ENCODE results near the gene CLK2.
"Not testable (repeated sequence)": the region's sequence is repeated elsewhere in the genome, so short reads cannot be mapped to it uniquely, and the experiment has no call there.

Gene CLK2

DNA sequence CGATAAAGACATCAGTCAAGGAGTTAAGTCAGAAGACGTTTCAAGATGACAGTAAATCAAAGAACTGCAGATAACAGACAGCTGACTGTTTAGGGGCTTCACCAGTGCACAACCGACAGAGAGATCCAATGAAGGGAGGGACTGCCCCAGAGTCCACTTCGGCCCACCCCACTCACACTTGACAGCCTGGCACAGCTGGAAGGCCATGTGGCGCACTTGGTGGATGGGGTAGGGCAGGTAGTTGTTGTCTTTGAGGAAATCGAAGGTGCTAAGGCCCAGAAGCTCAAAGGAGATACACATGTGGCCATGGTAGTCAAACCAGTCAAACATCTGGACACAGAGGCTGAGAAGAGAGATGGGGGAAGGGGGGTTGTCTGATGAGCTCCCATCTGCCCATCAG is 6.8 kb downstream of the CLK2 start:
- no peak for DNase-seq

DNA sequence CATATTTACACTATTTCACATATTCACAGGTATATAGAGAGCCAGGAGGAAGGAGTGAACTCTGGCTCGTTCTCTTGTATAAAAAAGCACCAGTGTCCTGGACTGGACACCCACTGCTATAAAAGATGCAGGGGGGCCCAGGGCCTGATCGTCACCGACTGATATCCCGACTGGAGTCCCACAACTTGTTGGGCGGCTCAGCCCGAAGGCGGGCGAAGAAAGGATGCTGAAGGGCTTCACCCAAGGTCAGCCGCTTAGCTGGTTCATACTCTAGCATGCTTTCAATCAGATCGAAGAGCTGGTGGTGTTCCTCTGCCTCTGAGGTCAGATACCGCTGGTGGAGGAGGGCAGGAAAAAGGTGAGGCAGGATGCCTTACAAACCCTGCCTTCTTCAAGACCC is 10.2 kb downstream of the CLK2 start:
- no peak for DNase-seq

GRCh38 chr1:155261852-155262673 is 11.2 kb downstream of the CLK2 start, which contains the start of gene SCAMP3:
TSS of gene SCAMP3 (minus strand) at chr1:155262360. CDS start at chr1:155262151, 209 bp downstream.
- peak; percentile 99 for DNase-seq

GRCh38 chr1:155261493-155261851 is 11.8 kb downstream of the CLK2 start:
- no peak for DNase-seq

DNA sequence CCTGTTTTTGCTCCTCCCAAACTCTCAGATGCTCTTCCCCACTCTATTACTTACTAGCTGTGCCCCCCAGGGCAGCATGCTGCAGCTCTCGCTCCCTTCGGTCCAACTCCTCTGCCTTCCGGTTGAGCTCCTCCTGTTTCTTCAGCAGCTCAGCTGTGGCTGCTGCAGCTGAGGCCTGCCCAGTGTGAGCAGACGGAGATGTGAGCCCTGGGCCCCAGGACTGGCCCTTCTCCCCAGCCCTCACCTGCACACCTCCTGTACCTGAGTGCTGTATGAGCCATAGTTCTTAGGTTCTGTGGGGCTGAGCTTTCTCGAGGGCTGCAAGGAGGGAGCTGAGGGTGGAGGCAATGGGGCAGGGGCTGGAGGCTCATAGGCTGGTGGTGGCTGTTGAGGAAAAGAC is 13.0 kb downstream of the CLK2 start:
- no peak for DNase-seq

DNA sequence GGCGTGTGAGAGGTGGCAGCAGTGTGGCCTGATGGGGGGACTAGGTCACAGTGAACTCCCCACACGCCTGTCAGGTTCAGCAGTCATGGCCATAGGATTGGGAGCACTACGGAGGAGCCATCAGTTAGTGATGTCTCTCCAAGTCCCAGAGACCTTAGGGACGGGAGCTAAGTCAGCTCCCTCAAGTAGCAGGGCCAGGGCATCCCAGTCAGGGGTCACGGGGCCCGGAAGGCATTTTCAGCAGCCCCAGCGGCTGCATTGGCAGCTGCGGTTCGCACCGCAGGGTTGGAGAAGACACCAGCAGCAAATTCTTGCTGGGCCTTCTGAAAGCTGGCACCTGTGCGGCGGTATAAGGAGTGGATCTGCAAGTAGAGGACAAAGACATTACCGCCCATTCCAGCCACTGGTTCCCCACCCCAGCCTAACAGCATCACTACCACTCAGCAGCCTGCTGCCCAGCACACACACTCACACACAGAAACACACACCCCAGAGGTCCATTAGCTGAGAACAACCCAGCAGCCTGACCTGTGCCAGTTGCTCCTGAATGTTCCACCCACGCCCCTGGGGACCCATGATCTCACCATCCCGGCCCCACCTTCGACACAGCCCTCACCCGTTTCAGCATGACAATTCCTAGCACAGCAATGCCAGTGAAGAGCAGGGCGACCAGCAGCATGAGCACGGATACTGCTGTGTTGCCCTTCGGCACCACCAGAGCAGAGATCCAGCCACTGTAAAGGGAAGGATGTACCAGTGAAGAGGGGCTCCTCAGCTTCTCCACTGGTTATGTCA is 17.0 kb downstream of the CLK2 start:
- DNase-seq = no peak

- peak; percentile 84 for DNase-seq
These were observed 17.9 kb downstream of the CLK2 start, which contains the start of gene ENTREP3 for GRCh38 chr1:155255243-155256007. TSS of gene ENTREP3 (minus strand) at chr1:155255483. CDS start at chr1:155254877, 606 bp downstream.

DNA sequence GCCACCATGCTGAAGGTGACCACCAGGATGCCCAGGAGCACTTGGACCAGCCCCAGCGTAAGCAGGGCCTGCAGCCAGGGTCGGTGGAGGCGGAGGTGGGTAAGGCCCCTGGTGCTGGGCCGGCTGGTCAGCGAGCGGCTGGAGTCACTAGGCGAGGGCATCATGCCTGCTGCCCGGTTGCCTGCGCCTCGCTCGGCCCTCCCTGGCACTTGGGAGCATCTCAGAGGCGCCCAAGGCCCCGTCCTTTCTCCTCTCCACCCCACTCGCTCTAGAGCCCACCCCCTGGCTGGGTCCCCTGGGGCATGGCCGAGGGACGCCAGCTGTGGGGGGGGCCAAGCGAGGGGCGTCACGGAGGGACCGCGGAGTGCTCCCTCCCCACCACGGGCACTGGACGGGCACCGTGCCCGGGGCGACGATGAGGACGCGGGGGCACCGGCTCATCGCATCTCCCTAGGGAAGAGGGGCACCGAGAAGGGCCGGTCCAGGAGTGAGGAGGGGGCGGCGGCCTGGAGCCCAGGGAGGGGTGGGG is 18.5 kb downstream of the CLK2 start:
- DNase-seq = no peak

DNA sequence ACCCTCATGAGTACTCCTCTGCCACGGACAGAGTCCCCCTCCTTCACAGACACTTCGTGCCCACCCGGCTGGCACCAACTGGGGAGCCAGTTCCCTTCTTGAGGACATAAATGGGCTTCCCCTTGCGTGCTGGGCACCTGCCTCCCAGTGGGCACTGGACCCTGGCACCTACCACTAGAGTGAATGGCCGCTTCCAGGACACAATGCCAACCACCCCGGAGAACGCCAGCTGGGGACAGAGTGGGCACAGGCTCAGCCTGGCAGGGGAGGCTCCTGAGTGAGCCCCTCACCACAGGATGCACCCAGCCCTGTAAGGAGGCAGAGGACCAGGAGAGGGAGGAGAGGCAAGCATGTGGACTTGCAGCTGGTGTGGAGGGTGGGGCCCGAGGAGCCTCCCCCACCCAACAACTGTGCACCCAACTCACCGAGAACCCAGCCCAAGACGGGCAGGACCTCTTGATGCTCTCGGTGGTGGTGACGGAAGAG is 19.0 kb downstream of the CLK2 start:
- DNase-seq = no peak

DNA sequence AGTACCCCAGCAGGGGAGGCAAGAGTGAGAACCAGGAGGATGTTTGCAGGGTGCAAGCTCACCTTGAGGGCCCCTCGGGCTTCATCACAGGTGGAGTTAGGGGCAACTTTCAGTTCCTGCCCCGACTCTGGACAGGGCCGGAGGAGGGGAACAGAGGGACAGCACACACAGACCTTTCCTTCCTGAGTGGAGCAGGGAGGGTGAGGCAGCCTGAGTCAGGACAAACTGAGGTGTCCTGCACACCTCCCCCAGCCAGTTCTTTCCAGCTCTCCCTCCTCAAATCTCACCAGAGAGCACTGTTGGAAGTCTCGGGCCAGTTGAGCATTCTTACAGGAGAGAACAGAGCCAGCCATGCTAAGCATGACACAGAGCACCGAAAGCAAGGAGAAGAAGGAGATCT is 19.5 kb downstream of the CLK2 start:
- DNase-seq = no peak

DNA sequence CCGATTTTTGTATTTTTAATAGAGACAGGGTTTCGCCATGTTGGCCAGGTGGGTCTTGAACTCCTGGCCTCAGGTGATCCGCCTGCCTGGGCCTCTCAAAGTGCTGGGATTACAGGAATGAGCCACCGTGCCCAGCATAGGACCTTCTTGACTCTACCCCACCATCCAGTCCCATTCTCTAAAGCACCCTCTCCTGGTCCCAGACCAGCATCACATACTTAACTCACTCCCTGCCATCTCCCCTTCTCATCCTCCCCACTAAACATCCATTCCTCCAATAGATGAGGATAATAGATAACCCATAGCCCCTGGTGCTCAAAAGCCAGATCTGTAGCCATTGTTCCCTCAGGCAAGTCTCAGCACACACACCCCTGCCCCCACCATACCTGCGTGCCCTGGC is 20.1 kb downstream of the CLK2 start:
- no peak for DNase-seq

DNA sequence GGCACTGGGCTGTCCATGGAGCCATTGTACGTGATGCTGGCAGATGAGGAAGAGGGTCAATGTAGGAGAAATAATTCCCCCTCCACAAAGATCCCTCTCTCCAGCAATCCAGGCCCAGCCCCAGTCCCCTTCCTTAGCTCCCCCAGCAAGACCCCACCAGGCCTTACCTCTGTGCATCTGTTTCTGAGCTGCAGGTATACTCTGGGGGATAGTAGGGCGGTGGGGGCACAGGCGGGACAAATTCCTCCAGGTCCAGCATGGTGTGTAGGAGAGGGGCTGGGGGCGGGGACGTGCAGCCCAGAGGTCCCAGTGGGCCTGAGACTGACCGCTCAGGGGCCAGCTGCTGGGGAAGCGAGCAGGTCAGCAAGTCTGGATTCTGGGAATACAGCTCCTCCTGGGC is 21.7 kb downstream of the CLK2 start:
- no peak for DNase-seq

DNA sequence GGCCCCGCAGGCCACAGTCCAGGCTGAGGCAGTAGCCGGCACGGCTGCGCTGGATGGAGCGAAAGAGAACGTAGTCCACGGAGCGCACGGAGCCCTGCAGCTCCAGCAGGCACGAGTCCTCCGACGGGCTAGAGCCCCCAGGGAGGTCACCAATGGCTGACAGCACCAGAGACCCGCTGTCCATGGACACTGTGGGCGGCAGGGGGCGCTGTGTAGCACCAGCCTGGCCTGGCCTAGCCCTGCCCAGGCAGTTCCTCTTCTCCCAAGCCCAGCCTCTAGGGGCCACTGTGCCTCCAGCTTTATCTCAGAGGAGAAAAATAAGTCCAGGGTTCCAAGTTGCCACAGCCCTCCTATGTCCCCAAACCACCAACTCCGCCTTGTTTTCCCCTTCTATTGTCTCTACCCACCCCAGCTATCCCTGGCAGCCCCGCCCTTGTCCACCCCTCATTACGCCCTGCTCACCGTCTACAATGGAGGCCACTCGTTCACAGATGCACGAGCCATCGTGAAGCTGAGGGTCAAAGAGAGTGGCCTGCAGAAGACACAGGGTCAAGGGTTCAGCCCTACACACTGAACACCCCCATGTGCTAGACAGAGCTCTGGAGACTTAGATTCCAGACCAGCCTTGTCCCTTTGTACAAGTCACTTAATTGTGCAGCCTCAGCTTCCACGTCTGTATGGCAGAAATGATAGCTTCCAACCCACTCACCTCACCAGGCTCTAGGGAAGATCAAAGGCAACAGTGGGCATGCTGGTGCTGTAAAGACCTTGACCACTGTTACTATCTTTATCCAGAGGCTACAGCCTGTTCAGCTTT is 22.5 kb downstream of the CLK2 start:
- peak; percentile 89 for DNase-seq

DNA sequence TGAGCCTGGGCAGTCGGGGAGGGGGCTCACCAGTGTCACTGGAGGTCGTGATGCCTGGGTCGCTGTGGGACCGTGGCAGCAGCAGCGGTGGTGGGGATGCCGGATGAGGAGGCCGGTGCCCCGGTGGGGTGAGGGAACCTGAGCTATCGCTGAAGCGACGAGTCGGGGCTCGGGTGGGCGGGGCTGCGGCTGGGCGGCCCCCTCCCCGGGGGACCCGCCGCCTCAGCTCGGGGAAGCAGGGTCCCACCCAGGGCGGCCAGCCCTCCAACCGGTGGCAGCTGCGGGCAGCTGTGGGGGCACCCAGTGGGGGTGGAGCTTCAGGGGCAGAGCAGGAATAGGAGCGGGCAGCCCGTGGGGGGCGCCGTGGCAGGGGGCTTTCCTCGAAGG is 23.1 kb downstream of the CLK2 start:
- DNase-seq = no peak

DNA sequence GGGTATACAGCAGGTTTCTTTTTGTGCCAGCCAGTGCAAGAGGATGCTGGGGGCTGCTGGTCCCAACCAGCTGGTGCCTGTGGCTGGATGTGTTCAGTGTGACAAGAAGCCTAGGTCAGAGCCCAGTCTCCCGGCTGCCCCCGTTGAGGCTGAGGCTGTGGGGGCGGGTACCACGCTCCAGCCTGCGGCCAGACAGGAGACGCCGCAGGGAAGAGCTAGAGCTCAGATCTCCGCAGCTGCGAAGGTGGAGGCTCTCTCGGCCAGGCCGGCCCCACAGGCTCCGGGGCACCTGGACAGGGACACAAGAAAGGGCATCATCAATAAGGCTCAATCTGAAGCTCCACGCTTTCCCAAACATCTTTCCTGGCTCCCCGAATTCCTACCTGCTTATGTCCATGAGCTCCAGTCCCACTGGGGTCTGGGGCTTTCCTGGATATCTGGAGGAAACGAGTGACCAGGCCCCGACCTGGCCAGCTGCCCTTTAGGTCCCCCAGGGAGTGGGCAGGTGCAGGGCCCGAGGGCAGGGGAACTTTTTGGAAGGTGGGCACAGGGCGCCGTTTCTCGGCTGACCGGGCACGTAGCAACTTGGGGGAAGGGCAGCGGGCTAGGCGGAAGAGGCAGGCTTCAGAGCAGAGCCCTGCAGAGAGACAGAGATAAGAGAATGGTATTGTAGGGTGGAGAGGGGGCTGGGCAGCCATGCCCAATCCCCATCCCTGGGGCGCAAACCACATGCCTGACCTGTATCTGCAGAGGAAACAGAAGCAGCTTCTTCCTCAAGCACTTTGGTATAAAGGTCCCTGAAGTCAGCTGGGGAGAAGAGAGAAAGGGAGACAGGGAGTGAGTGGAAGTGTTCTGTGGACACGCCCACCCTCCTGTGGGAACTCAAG is 25.4 kb downstream of the CLK2 start:
- no peak for DNase-seq

DNA sequence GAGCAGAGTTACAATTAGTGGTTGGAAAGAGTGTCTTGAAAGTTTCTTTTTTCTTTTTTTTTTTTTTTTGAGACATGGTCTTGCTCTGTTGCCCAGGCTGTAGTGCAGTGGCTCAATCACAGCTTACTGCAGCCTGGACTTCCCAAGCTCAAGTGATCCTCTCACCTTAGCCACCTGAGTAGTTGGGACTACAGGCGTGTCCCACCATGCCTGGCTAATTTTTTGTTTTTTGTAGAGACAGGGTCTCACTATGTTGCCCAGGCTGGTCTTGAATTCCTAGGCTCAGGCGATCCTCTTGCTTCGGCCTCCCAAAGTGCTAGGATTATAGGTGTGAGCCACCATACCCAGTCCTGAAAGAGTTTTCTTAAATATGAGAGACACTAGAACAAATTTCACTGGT is 26.5 kb downstream of the CLK2 start:
- DNase-seq = not testable (repeated sequence)

- no peak for DNase-seq
These were observed 28.2 kb downstream of the CLK2 start for GRCh38 chr1:155245163-155245524.

GRCh38 chr1:155244368-155245162 is 28.7 kb downstream of the CLK2 start:
- peak; percentile 100 for DNase-seq

GRCh38 chr1:155242805-155243358 is 30.4 kb downstream of the CLK2 start:
- no peak for DNase-seq
